ENCODE measurements around the gene ZNF175.

- TF ChIP-seq, protein P1, sequence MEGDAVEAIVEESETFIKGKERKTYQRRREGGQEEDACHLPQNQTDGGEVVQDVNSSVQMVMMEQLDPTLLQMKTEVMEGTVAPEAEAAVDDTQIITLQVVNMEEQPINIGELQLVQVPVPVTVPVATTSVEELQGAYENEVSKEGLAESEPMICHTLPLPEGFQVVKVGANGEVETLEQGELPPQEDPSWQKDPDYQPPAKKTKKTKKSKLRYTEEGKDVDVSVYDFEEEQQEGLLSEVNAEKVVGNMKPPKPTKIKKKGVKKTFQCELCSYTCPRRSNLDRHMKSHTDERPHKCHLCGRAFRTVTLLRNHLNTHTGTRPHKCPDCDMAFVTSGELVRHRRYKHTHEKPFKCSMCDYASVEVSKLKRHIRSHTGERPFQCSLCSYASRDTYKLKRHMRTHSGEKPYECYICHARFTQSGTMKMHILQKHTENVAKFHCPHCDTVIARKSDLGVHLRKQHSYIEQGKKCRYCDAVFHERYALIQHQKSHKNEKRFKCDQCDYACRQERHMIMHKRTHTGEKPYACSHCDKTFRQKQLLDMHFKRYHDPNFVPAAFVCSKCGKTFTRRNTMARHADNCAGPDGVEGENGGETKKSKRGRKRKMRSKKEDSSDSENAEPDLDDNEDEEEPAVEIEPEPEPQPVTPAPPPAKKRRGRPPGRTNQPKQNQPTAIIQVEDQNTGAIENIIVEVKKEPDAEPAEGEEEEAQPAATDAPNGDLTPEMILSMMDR (conservative IDR thresholded peaks at IDR 0.05; ENCODE audit: low read depth in 2 of 2), result no peak
- TF ChIP-seq EZH2phosphoT487 (IDR thresholded peaks at IDR 0.05; ENCODE audit: unreplicated experiment) (no peak), POLR2AphosphoS5 (IDR thresholded peaks at IDR 0.05; ENCODE audit: low read depth) (no peak), EZH2 (IDR thresholded peaks at IDR 0.05; ENCODE audit: low read depth, unreplicated experiment) (no peak), REST (IDR thresholded peaks at IDR 0.05; ENCODE audit: unreplicated experiment) (no peak), CREB1 (CRISPR knock-in tag; IDR thresholded peaks at IDR 0.05; ENCODE audit: low read depth) (no peak), STAT1 (IDR thresholded peaks at IDR 0.05; ENCODE audit: unreplicated experiment) (no peak)
- TF ChIP-seq, protein P2, sequence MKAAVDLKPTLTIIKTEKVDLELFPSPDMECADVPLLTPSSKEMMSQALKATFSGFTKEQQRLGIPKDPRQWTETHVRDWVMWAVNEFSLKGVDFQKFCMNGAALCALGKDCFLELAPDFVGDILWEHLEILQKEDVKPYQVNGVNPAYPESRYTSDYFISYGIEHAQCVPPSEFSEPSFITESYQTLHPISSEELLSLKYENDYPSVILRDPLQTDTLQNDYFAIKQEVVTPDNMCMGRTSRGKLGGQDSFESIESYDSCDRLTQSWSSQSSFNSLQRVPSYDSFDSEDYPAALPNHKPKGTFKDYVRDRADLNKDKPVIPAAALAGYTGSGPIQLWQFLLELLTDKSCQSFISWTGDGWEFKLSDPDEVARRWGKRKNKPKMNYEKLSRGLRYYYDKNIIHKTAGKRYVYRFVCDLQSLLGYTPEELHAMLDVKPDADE (IDR thresholded peaks at IDR 0.05), result no peak
Measured at GRCh38 chr19:51548891-51549305, 22.2 kb upstream of the ZNF175 start.
